ENCODE data around the gene UBXN11. TPM values are rescaled to one million over a fixed set of nuclear protein-coding genes. Genes with fewer than 3 reads are reported as not detected.

The UBXN11 gene
- polyA plus RNA-seq (2012; ENCODE audit: missing spikeins) = 13.1 TPM

- peak; percentile 99 for FAIRE-seq
- peak; percentile 99 for DNase-seq (ENCODE audit: insufficient read length)
- TF ChIP-seq TAF1 (IDR thresholded peaks at IDR 0.05; ENCODE audit: borderline replicate concordance, low read depth, low read length) (no peak), POLR2A (IDR thresholded peaks at IDR 0.05; ENCODE audit: low read depth, low read length) (peak; percentile 43; the same call in 1 of the 2 replicates), POLR2AphosphoS5 (IDR thresholded peaks at IDR 0.05; ENCODE audit: low read depth, low read length) (0 out of 2 replicates have a peak, but pooled peaks have one; percentile 34)
Observed at GRCh38 chr1:26306290-26307229, at the start of gene UBXN11. Gene UBXN11, minus strand, starts transcription at chr1:26306636. Its CDS starts 3,753 bp downstream, at chr1:26302883.

GRCh38 chr1:26356106-26356505, 49.7 kb upstream of the UBXN11 start:
- FAIRE-seq = no peak
- TF ChIP-seq POLR2AphosphoS5 (IDR thresholded peaks at IDR 0.05; ENCODE audit: low read depth, low read length) (no peak), TAF1 (IDR thresholded peaks at IDR 0.05; ENCODE audit: borderline replicate concordance, low read depth, low read length) (no peak), POLR2A (IDR thresholded peaks at IDR 0.05; ENCODE audit: low read depth, low read length) (no peak)
- DNase-seq (ENCODE audit: insufficient read length) = no peak

GRCh38 chr1:26354972-26355371, 48.5 kb upstream of the UBXN11 start:
- DNase-seq (ENCODE audit: insufficient read length) (no peak), FAIRE-seq (no peak)

GRCh38 chr1:26353976-26354820, 47.8 kb upstream of the UBXN11 start, which contains the start of gene CRYBG2:
Gene CRYBG2, minus strand, starts transcription at chr1:26354130. Its CDS starts 7,473 bp downstream, at chr1:26346657.
- TF ChIP-seq POLR2A (IDR thresholded peaks at IDR 0.05; ENCODE audit: low read depth, low read length) (no peak), POLR2AphosphoS5 (IDR thresholded peaks at IDR 0.05; ENCODE audit: low read depth, low read length) (no peak), TAF1 (IDR thresholded peaks at IDR 0.05; ENCODE audit: borderline replicate concordance, low read depth, low read length) (no peak)
- DNase-seq (ENCODE audit: insufficient read length) (no peak), FAIRE-seq (no peak)

More at GRCh38 chr1:26354972-26355371, 48.5 kb upstream of the UBXN11 start:
- TF ChIP-seq POLR2AphosphoS5 (IDR thresholded peaks at IDR 0.05; ENCODE audit: low read depth, low read length) (no peak), POLR2A (IDR thresholded peaks at IDR 0.05; ENCODE audit: low read depth, low read length) (no peak), TAF1 (IDR thresholded peaks at IDR 0.05; ENCODE audit: borderline replicate concordance, low read depth, low read length) (no peak)

GRCh38 chr1:26353210-26353859, 46.9 kb upstream of the UBXN11 start:
- DNase-seq (ENCODE audit: insufficient read length) = no peak
- no peak for TF ChIP-seq POLR2AphosphoS5 (IDR thresholded peaks at IDR 0.05; ENCODE audit: low read depth, low read length)
- no peak for TF ChIP-seq TAF1 (IDR thresholded peaks at IDR 0.05; ENCODE audit: borderline replicate concordance, low read depth, low read length)
- no peak for TF ChIP-seq POLR2A (IDR thresholded peaks at IDR 0.05; ENCODE audit: low read depth, low read length)
- FAIRE-seq = no peak

- DNase-seq (ENCODE audit: insufficient read length) (no peak), FAIRE-seq (no peak)
- no peak for TF ChIP-seq TAF1 (IDR thresholded peaks at IDR 0.05; ENCODE audit: borderline replicate concordance, low read depth, low read length)
Observed at GRCh38 chr1:26352338-26352679, 45.9 kb upstream of the UBXN11 start.

- DNase-seq (ENCODE audit: insufficient read length) = no peak
- FAIRE-seq = no peak
- TF ChIP-seq TAF1 (IDR thresholded peaks at IDR 0.05; ENCODE audit: borderline replicate concordance, low read depth, low read length) = no peak
- TF ChIP-seq POLR2A (IDR thresholded peaks at IDR 0.05; ENCODE audit: low read depth, low read length) = no peak
- no peak for TF ChIP-seq POLR2AphosphoS5 (IDR thresholded peaks at IDR 0.05; ENCODE audit: low read depth, low read length)
Observed at GRCh38 chr1:26351590-26352337, 45.3 kb upstream of the UBXN11 start.

GRCh38 chr1:26350701-26351589, 44.5 kb upstream of the UBXN11 start:
- no peak for FAIRE-seq

GRCh38 chr1:26350343-26350700, 43.9 kb upstream of the UBXN11 start:
- no peak for FAIRE-seq

More at GRCh38 chr1:26350701-26351589, 44.5 kb upstream of the UBXN11 start:
- no peak for TF ChIP-seq POLR2A (IDR thresholded peaks at IDR 0.05; ENCODE audit: low read depth, low read length)
- TF ChIP-seq TAF1 (IDR thresholded peaks at IDR 0.05; ENCODE audit: borderline replicate concordance, low read depth, low read length) = no peak
- no peak for TF ChIP-seq POLR2AphosphoS5 (IDR thresholded peaks at IDR 0.05; ENCODE audit: low read depth, low read length)
- DNase-seq (ENCODE audit: insufficient read length) = no peak

More at GRCh38 chr1:26350343-26350700, 43.9 kb upstream of the UBXN11 start:
- TF ChIP-seq POLR2A (IDR thresholded peaks at IDR 0.05; ENCODE audit: low read depth, low read length) (no peak), POLR2AphosphoS5 (IDR thresholded peaks at IDR 0.05; ENCODE audit: low read depth, low read length) (no peak), TAF1 (IDR thresholded peaks at IDR 0.05; ENCODE audit: borderline replicate concordance, low read depth, low read length) (no peak)
- DNase-seq (ENCODE audit: insufficient read length) = no peak

Measured in GM12892 (cell line).